OCI-LY3 (cell line): ENCODE measurements around the gene ARPC1B.
"Not testable (repeated sequence)": the region's sequence is repeated elsewhere in the genome, so short reads cannot be mapped to it uniquely, and the experiment has no call there.

ENCODE experiments used
- H2AFZ ChIP-seq: fragments of 200-600, 300-600 bp; shearing (Covaris generic); 2 replicates; pipeline ENCODE4 v1.6.0; 2014; ENCODE audit warnings: antibody characterized with exemption, low read depth, low read length
- H3K27ac ChIP-seq: fragments of 200-600, 300-600 bp; sonication (generic); 2 replicates; pipeline ENCODE4 v1.5.1; 2014; ENCODE audit warnings: mild to moderate bottlenecking, low read length, moderate library complexity, mixed read lengths
- H3K27me3 ChIP-seq: fragments of 200-600, 300-600 bp; sonication (generic); 2 replicates; pipeline ENCODE4 v1.6.1; 2014; ENCODE audit warnings: low read depth, low read length, mixed read lengths
- H3K36me3 ChIP-seq: fragments of 200-600, 300-600 bp; sonication (generic); replicated peaks from 2 replicates; pipeline ENCODE3; 2014; ENCODE audit warnings: low read depth, low read length, mixed read lengths
- H3K4me1 ChIP-seq: fragments of 300-600, 200-600 bp; sonication (generic); 2 replicates; pipeline ENCODE4 v1.6.1; 2014; ENCODE audit warnings: low read length, mixed read lengths
- H3K4me2 ChIP-seq: fragments of 200-600, 300-600 bp; sonication (generic); 2 replicates; pipeline ENCODE4 v1.6.1; 2014; ENCODE audit warnings: low read length, mixed read lengths
- H3K4me3 ChIP-seq: fragments of 300-600, 200-600 bp; sonication (generic); 2 replicates; pipeline ENCODE4 v1.5.1; 2014; ENCODE audit warnings: antibody characterized with exemption, mild to moderate bottlenecking, low read length, moderate library complexity
- H3K79me2 ChIP-seq: fragments of 300-600, 200-600 bp; shearing (Covaris generic); 2 replicates; pipeline ENCODE4 v1.6.1; 2014; ENCODE audit warnings: mild to moderate bottlenecking, low read length, mixed read lengths
- H3K9ac ChIP-seq: fragments of 300-600, 200-600 bp; shearing (Covaris generic); 2 replicates; pipeline ENCODE4 v1.6.0; 2014; ENCODE audit warnings: mild to moderate bottlenecking, low read length, moderate library complexity
- H3K9me3 ChIP-seq: fragments of 200-600, 300-600 bp; shearing (Covaris generic); 2 replicates; pipeline ENCODE4 v1.6.1; 2014; ENCODE audit warnings: low read length, mixed read lengths; ENCODE audit not compliant: insufficient read depth
- H4K20me1 ChIP-seq: fragments of 200-600, 300-600 bp; sonication (generic); 2 replicates; pipeline ENCODE4 v1.6.1; 2016; ENCODE audit warnings: low read length, mixed read lengths; ENCODE audit not compliant: insufficient read depth
- EZH2phosphoT487 ChIP-seq: fragments of 200-600 bp; shearing (Covaris generic); IDR thresholded peaks from 2 replicates; pipeline ENCODE4 v1.6.1; 2018; ENCODE audit warnings: antibody characterized with exemption, mixed run types, low read depth
- TF ChIP-seq, protein P1 (sequence below): fragments of 200-600, 300-600 bp; sonication (generic); IDR thresholded peaks from 2 replicates; pipeline ENCODE4 v1.5.1; 2014; ENCODE audit warnings: antibody characterized with exemption, low read length, low read depth

The ARPC1B gene

DNA sequence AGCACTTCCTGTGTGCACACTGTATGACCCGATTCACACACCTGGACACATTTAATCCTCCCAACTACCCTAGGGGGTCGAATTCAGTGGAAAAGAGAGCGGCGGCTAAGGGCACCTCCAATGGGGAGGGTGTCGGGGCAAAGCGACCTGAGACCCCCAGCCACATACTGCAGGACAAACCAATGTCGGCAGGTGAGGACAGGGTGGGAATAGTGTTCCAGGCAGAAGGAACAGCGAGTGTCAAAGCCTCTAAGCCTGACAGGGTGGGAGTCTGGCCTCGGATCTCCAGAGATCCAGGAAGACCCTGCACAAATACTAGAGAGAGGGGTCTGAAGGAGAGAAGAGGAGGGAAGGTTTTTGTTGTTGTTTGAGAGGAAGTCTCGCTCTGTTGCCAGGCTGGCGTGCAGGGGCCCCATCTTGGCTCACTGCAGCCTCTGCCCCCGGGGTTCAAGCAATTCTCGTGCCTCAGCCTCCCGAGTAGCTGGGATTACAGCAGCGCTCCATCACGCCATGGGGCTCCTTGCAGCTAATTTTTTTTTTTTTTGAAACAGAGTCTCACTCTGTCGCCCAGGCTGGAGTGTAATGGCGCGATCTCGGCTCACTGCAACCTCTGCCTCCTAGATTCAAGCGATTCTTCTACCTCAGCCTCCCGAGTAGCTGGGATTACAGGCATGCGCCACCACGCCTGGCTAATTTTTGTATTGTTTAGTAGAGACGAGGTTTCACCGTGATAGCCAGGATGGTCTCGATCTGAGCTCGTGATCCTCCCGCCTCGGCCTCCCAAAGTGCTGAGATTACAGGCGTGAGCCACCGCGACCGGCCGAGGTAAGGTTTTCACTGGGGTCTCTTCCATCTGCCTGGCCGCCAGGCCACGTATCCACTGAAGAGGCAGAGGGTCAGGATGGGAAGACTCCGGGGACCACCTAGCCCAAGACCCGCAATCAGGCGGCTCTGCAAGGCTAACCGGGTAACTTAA, 1.2 kb upstream of the ARPC1B start:
- H3K27ac ChIP-seq: peak overlapping the region; percentile 70; the same call in 1 of the 2 replicates
- H3K36me3 ChIP-seq: peaks cover 17% of the 10 kb centered on the region
- H3K79me2 ChIP-seq: peaks cover 39% of the 10 kb centered on the region
- H3K9ac ChIP-seq: peak overlapping the region; percentile 99
- peak overlapping the region; percentile 94 for H3K4me2 ChIP-seq
- no peaks in the 10 kb centered on the region for H3K27me3 ChIP-seq
- peak overlapping the region; percentile 87 for H3K4me3 ChIP-seq
- no peaks in the 10 kb centered on the region for H3K9me3 ChIP-seq
- peak overlapping the region; percentile 69; the same call in 1 of the 2 replicates for H2AFZ ChIP-seq
- H3K4me1 ChIP-seq: peaks cover 13% of the 10 kb centered on the region
- TF ChIP-seq EZH2phosphoT487: no peak
- TF ChIP-seq, protein P1, sequence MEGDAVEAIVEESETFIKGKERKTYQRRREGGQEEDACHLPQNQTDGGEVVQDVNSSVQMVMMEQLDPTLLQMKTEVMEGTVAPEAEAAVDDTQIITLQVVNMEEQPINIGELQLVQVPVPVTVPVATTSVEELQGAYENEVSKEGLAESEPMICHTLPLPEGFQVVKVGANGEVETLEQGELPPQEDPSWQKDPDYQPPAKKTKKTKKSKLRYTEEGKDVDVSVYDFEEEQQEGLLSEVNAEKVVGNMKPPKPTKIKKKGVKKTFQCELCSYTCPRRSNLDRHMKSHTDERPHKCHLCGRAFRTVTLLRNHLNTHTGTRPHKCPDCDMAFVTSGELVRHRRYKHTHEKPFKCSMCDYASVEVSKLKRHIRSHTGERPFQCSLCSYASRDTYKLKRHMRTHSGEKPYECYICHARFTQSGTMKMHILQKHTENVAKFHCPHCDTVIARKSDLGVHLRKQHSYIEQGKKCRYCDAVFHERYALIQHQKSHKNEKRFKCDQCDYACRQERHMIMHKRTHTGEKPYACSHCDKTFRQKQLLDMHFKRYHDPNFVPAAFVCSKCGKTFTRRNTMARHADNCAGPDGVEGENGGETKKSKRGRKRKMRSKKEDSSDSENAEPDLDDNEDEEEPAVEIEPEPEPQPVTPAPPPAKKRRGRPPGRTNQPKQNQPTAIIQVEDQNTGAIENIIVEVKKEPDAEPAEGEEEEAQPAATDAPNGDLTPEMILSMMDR: no peak
- H4K20me1 ChIP-seq: peaks cover 8% of the 10 kb centered on the region; the same call in 1 of the 2 replicates

DNA sequence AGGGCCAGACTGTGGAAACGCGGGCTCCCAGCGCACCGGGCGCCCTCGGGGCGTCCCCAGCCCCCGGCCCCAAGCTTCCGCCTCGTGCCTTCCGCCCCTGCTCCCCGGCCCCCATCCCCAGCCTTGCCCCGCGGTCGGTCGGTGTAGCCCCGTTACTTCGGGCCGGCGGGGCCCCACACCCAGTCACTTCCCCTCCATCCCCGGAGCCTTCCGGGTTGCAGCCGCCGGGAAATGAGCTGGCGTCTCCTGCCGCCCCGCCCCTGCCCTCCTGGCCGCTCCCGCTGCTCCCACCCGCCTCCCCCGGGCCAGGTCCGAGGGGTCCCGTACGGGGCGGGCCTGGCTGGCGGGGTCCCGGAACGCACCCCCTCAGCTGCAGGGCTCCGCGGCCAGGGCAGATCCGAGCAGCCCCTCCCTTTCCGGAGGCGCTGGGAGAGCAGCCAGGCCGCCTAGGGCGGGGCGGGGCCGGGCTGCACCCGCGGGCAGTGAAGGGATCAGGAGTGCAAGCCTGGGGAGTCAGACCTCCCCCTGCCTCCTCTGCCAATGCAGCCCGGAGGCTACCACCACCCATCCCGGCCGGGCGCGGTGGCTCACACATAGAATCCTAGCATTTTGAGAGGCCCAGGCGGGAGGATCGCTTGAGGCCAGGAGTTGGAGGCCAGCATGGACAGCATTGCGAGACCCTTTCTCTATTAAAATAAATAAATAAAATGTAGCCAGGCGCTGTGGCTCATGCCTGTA, 709 bp downstream of the ARPC1B start:
- TF ChIP-seq, protein P1: no peak
- no peak for TF ChIP-seq EZH2phosphoT487
- H4K20me1 ChIP-seq: peaks cover 8% of the 10 kb centered on the region; the same call in 1 of the 2 replicates
- peaks cover 28% of the 10 kb centered on the region for H3K4me1 ChIP-seq
- no peaks in the 10 kb centered on the region for H3K27me3 ChIP-seq
- peaks cover 53% of the 10 kb centered on the region for H3K79me2 ChIP-seq
- H3K9ac ChIP-seq: peak overlapping the region; percentile 99
- peak overlapping the region; percentile 87 for H3K4me3 ChIP-seq
- peaks cover 19% of the 10 kb centered on the region for H3K36me3 ChIP-seq
- H3K4me2 ChIP-seq: peak overlapping the region; percentile 94
- no peak overlapping the region for H2AFZ ChIP-seq
- no peaks in the 10 kb centered on the region for H3K9me3 ChIP-seq
- peak overlapping the region; percentile 70 for H3K27ac ChIP-seq

DNA sequence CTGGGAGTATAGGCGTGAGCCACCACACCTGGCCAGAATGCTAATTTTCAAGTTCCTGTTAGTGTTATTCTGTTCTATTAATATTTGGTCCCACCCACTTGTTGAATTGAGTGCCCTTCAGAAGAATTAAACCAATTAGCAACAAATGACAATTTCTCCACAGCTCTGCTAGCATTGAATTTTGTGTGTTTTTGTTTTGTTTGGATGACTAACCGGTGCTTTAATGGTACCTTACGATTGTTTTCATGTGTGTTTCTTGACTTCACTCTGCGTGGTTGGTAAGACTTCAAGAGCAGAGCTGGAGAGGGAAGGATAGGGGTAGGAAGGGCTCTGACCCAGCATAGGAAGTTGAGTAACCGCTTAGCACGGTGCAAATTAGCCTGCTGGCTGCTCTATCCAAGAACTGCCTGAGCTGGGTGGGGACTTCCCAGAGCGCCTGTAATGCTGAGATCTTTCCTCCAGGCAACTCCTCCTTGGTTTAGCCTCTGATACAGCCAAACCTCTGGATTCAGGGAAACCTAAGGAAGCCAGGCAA, 4.6 kb downstream of the ARPC1B start:
- H3K4me3 ChIP-seq: peak overlapping the region; percentile 78
- no peak overlapping the region for H2AFZ ChIP-seq

DNA sequence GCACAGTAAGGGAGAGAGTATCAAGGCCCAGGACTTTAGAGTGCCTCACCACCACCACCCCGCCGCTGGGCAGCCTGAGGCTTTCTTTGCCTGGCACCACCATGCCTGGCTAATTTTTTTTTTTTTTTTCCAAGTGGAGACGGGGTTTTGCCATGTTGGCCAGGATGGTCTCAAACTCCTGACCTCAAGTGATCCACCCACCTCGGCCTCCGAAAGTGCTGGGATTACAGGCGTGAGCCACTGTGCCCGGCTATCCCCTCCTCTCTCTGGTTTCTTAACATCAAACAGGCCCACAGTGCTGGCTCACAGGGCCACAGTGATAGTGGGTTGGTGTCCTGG, 5.1 kb downstream of the ARPC1B start:
- peak overlapping the region; percentile 78 for H3K4me3 ChIP-seq

More for the DNA sequence above, 4.6 kb downstream of the ARPC1B start:
- peak overlapping the region; percentile 96 for H3K4me2 ChIP-seq
- H3K4me1 ChIP-seq: peaks cover 55% of the 10 kb centered on the region
- H3K27ac ChIP-seq: peak overlapping the region; percentile 98
- peaks cover 88% of the 10 kb centered on the region for H3K79me2 ChIP-seq
- H3K9ac ChIP-seq: peak overlapping the region; percentile 94
- no peaks in the 10 kb centered on the region for H3K27me3 ChIP-seq
- H4K20me1 ChIP-seq: peaks cover 8% of the 10 kb centered on the region; the same call in 1 of the 2 replicates
- TF ChIP-seq, protein P1: no peak
- no peak for TF ChIP-seq EZH2phosphoT487
- H3K36me3 ChIP-seq: peaks cover 41% of the 10 kb centered on the region
- no peaks in the 10 kb centered on the region for H3K9me3 ChIP-seq

More for the DNA sequence above, 5.1 kb downstream of the ARPC1B start:
- not testable (repeated sequence) for H2AFZ ChIP-seq, H4K20me1 ChIP-seq, H3K9me3 ChIP-seq, H3K27me3 ChIP-seq
- Histone ChIP-seq H3K4me1 (peaks cover 60% of the 10 kb centered on the region), H3K4me2 (peak overlapping the region; percentile 96), H3K9ac (peak overlapping the region; percentile 94), H3K36me3 (peaks cover 41% of the 10 kb centered on the region), H3K79me2 (peaks cover 92% of the 10 kb centered on the region), H3K27ac (peak overlapping the region; percentile 98)
